ENCODE data around the gene ERICH6B.

The ERICH6B gene

DNA sequence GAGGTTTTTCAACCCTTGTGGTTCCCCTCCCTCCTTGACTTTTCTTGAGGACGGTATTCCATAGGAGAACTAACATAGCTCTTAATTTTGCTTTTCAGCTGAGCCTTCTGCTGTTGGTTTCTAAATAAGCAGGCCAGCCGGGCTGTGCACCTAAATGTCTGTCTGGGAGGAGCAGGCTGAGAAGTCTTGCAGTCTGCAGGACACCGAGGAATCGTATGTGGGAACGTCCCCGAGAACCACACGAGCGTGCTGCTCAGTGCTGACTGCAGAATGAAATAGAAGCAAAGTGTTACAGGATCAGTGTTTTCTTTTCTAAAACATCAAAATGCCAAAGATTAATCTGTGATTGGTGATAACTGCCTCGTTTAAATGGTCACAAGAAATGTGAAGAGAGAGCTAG is 80.9 kb downstream of the ERICH6B start:
- DNase-seq = no peak
- Histone ChIP-seq H3K27me3 (replicated peaks; ENCODE audit: control insufficient read depth, insufficient read depth, low read length, poor library complexity, severe bottlenecking) (no peaks in the 10 kb centered on the region), H3K27ac (ENCODE audit: insufficient read depth, low read length, poor library complexity, severe bottlenecking) (no peak overlapping the region), H3K9me3 (ENCODE audit: control insufficient read depth, low read length) (no peaks in the 10 kb centered on the region), H3K4me1 (ENCODE audit: control insufficient read depth, insufficient read depth, low read length, poor library complexity, severe bottlenecking) (no peaks in the 10 kb centered on the region), H3K4me3 (ENCODE audit: insufficient read depth, low read depth, low read length, poor library complexity, severe bottlenecking) (no peak overlapping the region), H3K36me3 (ENCODE audit: control insufficient read depth, insufficient read depth, low read length) (peaks cover 57% of the 10 kb centered on the region)

DNA sequence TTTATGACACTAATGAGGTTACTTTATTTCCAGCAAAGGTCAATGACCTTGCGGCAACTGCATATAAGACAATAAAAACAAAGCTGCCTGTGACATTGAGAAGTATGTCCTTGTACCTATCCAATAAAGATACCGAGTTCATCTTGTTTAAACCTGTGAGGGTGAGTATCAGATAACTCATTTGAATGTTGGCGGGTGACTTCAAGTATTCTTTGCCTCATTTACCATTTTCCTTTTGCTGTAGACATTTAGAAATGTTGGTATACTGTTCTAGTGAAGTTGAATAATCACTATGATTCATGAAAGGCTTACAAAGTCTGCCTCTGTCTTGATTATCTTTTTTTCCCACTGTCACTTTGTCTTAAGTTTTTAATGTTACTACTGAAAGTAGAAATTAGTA is 85.8 kb downstream of the ERICH6B start:
- no peak for DNase-seq
- peaks cover 70% of the 10 kb centered on the region for H3K36me3 ChIP-seq (ENCODE audit: control insufficient read depth, insufficient read depth, low read length)
- no peaks in the 10 kb centered on the region for H3K9me3 ChIP-seq (ENCODE audit: control insufficient read depth, low read length)

DNA sequence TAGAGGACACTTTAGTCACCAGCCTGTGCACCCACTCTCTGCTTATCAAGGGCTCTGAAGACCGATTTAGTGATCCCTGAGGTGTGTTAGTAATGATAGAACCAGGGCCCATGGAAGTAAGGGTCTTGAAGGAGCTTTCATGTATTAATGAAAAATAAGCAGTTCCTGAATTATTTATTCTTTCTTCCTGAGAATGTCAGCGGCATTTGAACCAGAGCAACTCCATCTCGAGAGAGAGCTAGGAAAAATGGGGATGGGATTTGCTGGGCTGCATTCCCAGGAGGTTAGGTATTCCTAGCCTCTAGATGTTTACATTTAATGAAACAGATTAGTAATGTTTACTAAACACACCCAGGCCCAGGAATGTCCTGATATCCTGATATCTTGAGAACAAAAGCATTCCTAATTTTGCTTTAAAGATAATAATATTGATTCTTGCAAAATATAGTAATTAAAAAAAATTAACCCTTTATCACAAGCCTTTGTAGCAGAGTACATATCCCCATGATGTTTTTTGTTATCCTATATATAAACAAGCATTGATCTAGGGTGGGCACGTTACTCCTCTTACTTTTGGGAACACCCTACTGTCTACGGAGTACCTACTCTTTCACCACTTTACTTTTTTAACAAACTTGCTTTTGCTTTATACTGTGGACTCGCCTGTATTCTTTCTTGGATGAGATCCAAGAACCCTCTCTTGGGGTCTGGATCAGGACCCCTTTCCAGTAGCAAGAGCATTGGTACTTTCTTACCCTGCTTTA is 87.7 kb downstream of the ERICH6B start:
- Histone ChIP-seq H3K9me3 (ENCODE audit: control insufficient read depth, low read length) (no peaks in the 10 kb centered on the region), H3K4me1 (ENCODE audit: control insufficient read depth, insufficient read depth, low read length, poor library complexity, severe bottlenecking) (no peaks in the 10 kb centered on the region), H3K4me3 (ENCODE audit: insufficient read depth, low read depth, low read length, poor library complexity, severe bottlenecking) (no peak overlapping the region), H3K36me3 (ENCODE audit: control insufficient read depth, insufficient read depth, low read length) (peaks cover 65% of the 10 kb centered on the region), H3K27me3 (replicated peaks; ENCODE audit: control insufficient read depth, insufficient read depth, low read length, poor library complexity, severe bottlenecking) (no peaks in the 10 kb centered on the region), H3K27ac (ENCODE audit: insufficient read depth, low read length, poor library complexity, severe bottlenecking) (no peak overlapping the region)
- no peak for DNase-seq

More for the DNA sequence above, 85.8 kb downstream of the ERICH6B start:
- Histone ChIP-seq H3K27ac (ENCODE audit: insufficient read depth, low read length, poor library complexity, severe bottlenecking) (no peak overlapping the region), H3K27me3 (replicated peaks; ENCODE audit: control insufficient read depth, insufficient read depth, low read length, poor library complexity, severe bottlenecking) (no peaks in the 10 kb centered on the region), H3K4me1 (ENCODE audit: control insufficient read depth, insufficient read depth, low read length, poor library complexity, severe bottlenecking) (no peaks in the 10 kb centered on the region), H3K4me3 (ENCODE audit: insufficient read depth, low read depth, low read length, poor library complexity, severe bottlenecking) (no peak overlapping the region)

GRCh38 chr13:45522571-45522970 is 93.0 kb downstream of the ERICH6B start:
- Histone ChIP-seq H3K4me1 (ENCODE audit: control insufficient read depth, insufficient read depth, low read length, poor library complexity, severe bottlenecking) (no peaks in the 10 kb centered on the region), H3K9me3 (ENCODE audit: control insufficient read depth, low read length) (no peaks in the 10 kb centered on the region), H3K4me3 (ENCODE audit: insufficient read depth, low read depth, low read length, poor library complexity, severe bottlenecking) (no peak overlapping the region), H3K27ac (ENCODE audit: insufficient read depth, low read length, poor library complexity, severe bottlenecking) (no peak overlapping the region), H3K27me3 (replicated peaks; ENCODE audit: control insufficient read depth, insufficient read depth, low read length, poor library complexity, severe bottlenecking) (no peaks in the 10 kb centered on the region), H3K36me3 (ENCODE audit: control insufficient read depth, insufficient read depth, low read length) (peaks cover 60% of the 10 kb centered on the region)
- no peak for DNase-seq

DNA sequence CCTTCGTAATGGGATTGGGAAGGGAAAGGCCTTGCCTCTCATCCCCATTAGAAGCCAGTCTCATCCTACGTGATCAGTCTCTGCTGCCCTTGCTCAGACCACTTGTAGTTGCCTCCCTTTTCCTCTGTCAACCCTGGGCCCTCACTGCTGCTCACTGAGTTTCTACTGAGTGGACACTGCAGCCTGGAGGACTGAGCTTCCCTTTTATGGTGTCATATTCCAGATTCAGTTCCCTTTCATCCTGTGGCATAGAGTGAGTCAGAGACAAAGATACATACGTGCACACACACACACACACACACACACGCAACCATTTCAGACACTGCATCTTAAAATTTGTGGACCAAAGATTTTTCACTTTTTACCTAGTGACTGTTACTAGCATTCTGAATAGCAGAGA is 94.2 kb downstream of the ERICH6B start:
- peaks cover 61% of the 10 kb centered on the region for H3K36me3 ChIP-seq (ENCODE audit: control insufficient read depth, insufficient read depth, low read length)

DNA sequence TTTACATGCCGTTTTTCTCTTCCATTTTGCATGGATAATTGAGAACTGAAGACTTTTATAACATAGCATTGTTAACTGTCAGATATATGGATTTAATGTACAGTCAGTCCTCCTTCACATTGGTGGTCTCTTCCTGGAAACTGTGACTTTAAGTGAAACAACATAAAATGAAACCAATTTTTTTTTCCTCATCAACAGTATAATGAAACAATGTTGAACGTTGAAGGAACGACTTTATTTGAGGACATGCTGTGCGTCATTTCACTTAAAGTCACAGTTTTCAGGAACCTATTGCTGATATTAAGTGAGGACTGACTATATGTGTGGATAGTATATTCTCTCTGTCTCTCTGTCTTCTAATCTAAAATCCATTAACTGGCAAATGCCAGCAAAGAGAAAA is 96.0 kb downstream of the ERICH6B start:
- H3K4me1 ChIP-seq (ENCODE audit: control insufficient read depth, insufficient read depth, low read length, poor library complexity, severe bottlenecking) = no peaks in the 10 kb centered on the region
- peaks cover 61% of the 10 kb centered on the region for H3K36me3 ChIP-seq (ENCODE audit: control insufficient read depth, insufficient read depth, low read length)

More for the DNA sequence above, 94.2 kb downstream of the ERICH6B start:
- Histone ChIP-seq H3K9me3 (ENCODE audit: control insufficient read depth, low read length) (no peaks in the 10 kb centered on the region), H3K27ac (ENCODE audit: insufficient read depth, low read length, poor library complexity, severe bottlenecking) (no peak overlapping the region), H3K4me3 (ENCODE audit: insufficient read depth, low read depth, low read length, poor library complexity, severe bottlenecking) (no peak overlapping the region), H3K27me3 (replicated peaks; ENCODE audit: control insufficient read depth, insufficient read depth, low read length, poor library complexity, severe bottlenecking) (no peaks in the 10 kb centered on the region), H3K4me1 (ENCODE audit: control insufficient read depth, insufficient read depth, low read length, poor library complexity, severe bottlenecking) (no peaks in the 10 kb centered on the region)
- DNase-seq = no peak

GRCh38 chr13:45518525-45519245 is 96.9 kb downstream of the ERICH6B start:
- Histone ChIP-seq H3K36me3 (ENCODE audit: control insufficient read depth, insufficient read depth, low read length) (peaks cover 57% of the 10 kb centered on the region), H3K4me1 (ENCODE audit: control insufficient read depth, insufficient read depth, low read length, poor library complexity, severe bottlenecking) (no peaks in the 10 kb centered on the region), H3K4me3 (ENCODE audit: insufficient read depth, low read depth, low read length, poor library complexity, severe bottlenecking) (no peak overlapping the region), H3K9me3 (ENCODE audit: control insufficient read depth, low read length) (no peaks in the 10 kb centered on the region), H3K27me3 (replicated peaks; ENCODE audit: control insufficient read depth, insufficient read depth, low read length, poor library complexity, severe bottlenecking) (no peaks in the 10 kb centered on the region), H3K27ac (ENCODE audit: insufficient read depth, low read length, poor library complexity, severe bottlenecking) (no peak overlapping the region)
- DNase-seq = no peak

More for the DNA sequence above, 96.0 kb downstream of the ERICH6B start:
- DNase-seq = no peak
- Histone ChIP-seq H3K27me3 (replicated peaks; ENCODE audit: control insufficient read depth, insufficient read depth, low read length, poor library complexity, severe bottlenecking) (no peaks in the 10 kb centered on the region), H3K4me3 (ENCODE audit: insufficient read depth, low read depth, low read length, poor library complexity, severe bottlenecking) (no peak overlapping the region), H3K9me3 (ENCODE audit: control insufficient read depth, low read length) (no peaks in the 10 kb centered on the region), H3K27ac (ENCODE audit: insufficient read depth, low read length, poor library complexity, severe bottlenecking) (no peak overlapping the region)

- peaks cover 52% of the 10 kb centered on the region for H3K36me3 ChIP-seq (ENCODE audit: control insufficient read depth, insufficient read depth, low read length)
These were observed 98.8 kb downstream of the ERICH6B start for GRCh38 chr13:45516757-45517156.

DNA sequence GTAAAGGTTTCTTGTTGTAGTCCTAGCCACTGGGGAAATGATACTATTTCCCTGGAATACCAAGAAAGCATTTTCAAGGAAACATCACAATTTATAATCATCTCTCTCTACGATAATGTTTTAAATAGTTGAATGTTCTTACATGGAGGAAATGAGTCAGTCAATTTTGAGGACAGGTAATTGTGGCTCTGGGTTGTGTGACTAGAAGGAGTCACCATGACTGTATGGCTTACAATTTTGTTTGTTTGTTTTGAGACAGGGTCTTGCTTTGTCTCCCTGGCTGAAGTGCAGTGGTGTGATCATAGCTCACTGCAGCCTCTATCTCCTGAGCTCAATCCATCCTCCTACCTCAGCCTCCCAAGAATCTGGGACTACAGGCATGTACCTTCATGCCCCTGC is 103.4 kb downstream of the ERICH6B start:
- no peak for DNase-seq
- Histone ChIP-seq H3K27me3 (replicated peaks; ENCODE audit: control insufficient read depth, insufficient read depth, low read length, poor library complexity, severe bottlenecking) (no peaks in the 10 kb centered on the region), H3K4me3 (ENCODE audit: insufficient read depth, low read depth, low read length, poor library complexity, severe bottlenecking) (no peak overlapping the region), H3K4me1 (ENCODE audit: control insufficient read depth, insufficient read depth, low read length, poor library complexity, severe bottlenecking) (no peaks in the 10 kb centered on the region), H3K9me3 (ENCODE audit: control insufficient read depth, low read length) (no peaks in the 10 kb centered on the region), H3K27ac (ENCODE audit: insufficient read depth, low read length, poor library complexity, severe bottlenecking) (no peak overlapping the region), H3K36me3 (ENCODE audit: control insufficient read depth, insufficient read depth, low read length) (peaks cover 43% of the 10 kb centered on the region)

More at GRCh38 chr13:45516757-45517156, 98.8 kb downstream of the ERICH6B start:
- DNase-seq = no peak
- H3K9me3 ChIP-seq (ENCODE audit: control insufficient read depth, low read length) = no peaks in the 10 kb centered on the region
- no peaks in the 10 kb centered on the region for H3K27me3 ChIP-seq (replicated peaks; ENCODE audit: control insufficient read depth, insufficient read depth, low read length, poor library complexity, severe bottlenecking)
- H3K4me1 ChIP-seq (ENCODE audit: control insufficient read depth, insufficient read depth, low read length, poor library complexity, severe bottlenecking) = no peaks in the 10 kb centered on the region
- no peak overlapping the region for H3K27ac ChIP-seq (ENCODE audit: insufficient read depth, low read length, poor library complexity, severe bottlenecking)
- no peak overlapping the region for H3K4me3 ChIP-seq (ENCODE audit: insufficient read depth, low read depth, low read length, poor library complexity, severe bottlenecking)

Data from effector memory CD4-positive, alpha-beta T cell (primary cell).